Neuronal stem cell (in vitro differentiated cells): ENCODE results near the gene POP4. TPM values are rescaled to one million over a fixed set of nuclear protein-coding genes. Genes with fewer than 3 reads are reported as not detected.
"Not testable (repeated sequence)": the region's sequence is repeated elsewhere in the genome, so short reads cannot be mapped to it uniquely, and the experiment has no call there.

ENCODE experiments used
- DNase-seq: peaks from one replicate; pipeline ENCODE4 v3.0.0-alpha.2; 2013; ENCODE audit warnings: low spot score
- H2AFZ ChIP-seq: one replicate; pipeline ENCODE4 v1.6.1; 2013; ENCODE audit warnings: mild to moderate bottlenecking, low read length, inconsistent platforms
- H2AK5ac ChIP-seq: 2 replicates; pipeline ENCODE4 v1.6.1; 2013; ENCODE audit warnings: low read depth, mild to moderate bottlenecking, inconsistent platforms, low read length, moderate library complexity, mixed read lengths
- H2BK120ac ChIP-seq: 2 replicates; pipeline ENCODE4 v1.6.1; 2013; ENCODE audit warnings: low read depth, mild to moderate bottlenecking, inconsistent platforms, low read length, moderate library complexity, mixed read lengths
- H2BK12ac ChIP-seq: one replicate; pipeline ENCODE4 v1.6.1; 2013; ENCODE audit warnings: low read length, inconsistent platforms
- H2BK15ac ChIP-seq: 2 replicates; pipeline ENCODE4 v1.6.1; 2013; ENCODE audit warnings: mild to moderate bottlenecking, low read length, inconsistent platforms, mixed read lengths
- H2BK5ac ChIP-seq: one replicate; pipeline ENCODE4 v1.6.1; 2013; ENCODE audit warnings: inconsistent platforms, mild to moderate bottlenecking, low read length, moderate library complexity
- H3K14ac ChIP-seq: one replicate; pipeline ENCODE4 v1.6.1; 2013; ENCODE audit warnings: low read length, inconsistent platforms
- H3K18ac ChIP-seq: 2 replicates; pipeline ENCODE4 v1.6.1; 2013; ENCODE audit warnings: low read length, inconsistent platforms
- H3K23ac ChIP-seq: 2 replicates; pipeline ENCODE4 v1.6.1; 2013; ENCODE audit warnings: low read depth, mild to moderate bottlenecking, mixed read lengths, low read length, inconsistent platforms; ENCODE audit not compliant: poor library complexity
- H3K27ac ChIP-seq: replicated peaks from 3 replicates; pipeline ENCODE4 v1.5.1; 2013; ENCODE audit warnings: low read length, inconsistent platforms
- H3K27me3 ChIP-seq, 3 experiments: 2 replicates each; pipeline ENCODE4 v1.6.1; 2013; ENCODE audit warnings: low read length in 3 of 3, mild to moderate bottlenecking in 2 of 3, inconsistent platforms in 1 of 3, low read depth in 1 of 3, mixed read lengths in 1 of 3, moderate library complexity in 1 of 3; ENCODE audit not compliant: control insufficient read depth in 3 of 3, insufficient read depth in 3 of 3
- H3K36me3 ChIP-seq, 2 donors: replicated peaks in 1 of 2; 2 replicates each; pipeline ENCODE4 v1.6.1; 2013; ENCODE audit warnings: low read length in 2 of 2; ENCODE audit not compliant: control insufficient read depth in 2 of 2, insufficient read depth in 2 of 2
- H3K4ac ChIP-seq: 2 replicates; pipeline ENCODE4 v1.6.1; 2013; ENCODE audit warnings: inconsistent platforms, mild to moderate bottlenecking, low read length, moderate library complexity
- H3K4me1 ChIP-seq, 2 donors: 1 replicate in 1 of 2; 2 replicates in 1 of 2; pipeline ENCODE4 v1.6.1; 2013; ENCODE audit warnings: low read length in 2 of 2, low read depth in 1 of 2; ENCODE audit not compliant: control insufficient read depth in 2 of 2, insufficient read depth in 1 of 2
- H3K4me2 ChIP-seq: one replicate; pipeline ENCODE4 v1.6.1; 2013; ENCODE audit warnings: mild to moderate bottlenecking, low read length, inconsistent platforms; ENCODE audit not compliant: insufficient read depth, poor library complexity, severe bottlenecking
- H3K4me3 ChIP-seq, 2 donors: 2 replicates each; pipeline ENCODE4 v1.5.1; 2013; ENCODE audit warnings: low read length in 2 of 2, mild to moderate bottlenecking in 2 of 2, inconsistent platforms in 1 of 2, moderate library complexity in 1 of 2
- H3K79me1 ChIP-seq: one replicate; pipeline ENCODE4 v1.6.1; 2013; ENCODE audit warnings: low read depth, mild to moderate bottlenecking, inconsistent platforms, low read length, moderate library complexity
- H3K9ac ChIP-seq: one replicate; pipeline ENCODE4 v1.6.1; 2013; ENCODE audit warnings: mild to moderate bottlenecking, low read depth, low read length, inconsistent platforms; ENCODE audit not compliant: poor library complexity
- H3K9me3 ChIP-seq, 2 donors: replicated peaks in 1 of 2; 2 replicates each; pipeline versions ENCODE3 to v1.6.1; 2013; ENCODE audit warnings: low read length in 2 of 2, mild to moderate bottlenecking in 2 of 2, inconsistent platforms in 1 of 2, low read depth in 1 of 2, mixed read lengths in 1 of 2, moderate library complexity in 1 of 2; ENCODE audit not compliant: control insufficient read depth in 2 of 2, insufficient read depth in 1 of 2
- H4K8ac ChIP-seq: one replicate; pipeline ENCODE4 v1.6.1; 2013; ENCODE audit warnings: low read depth, mild to moderate bottlenecking, inconsistent platforms, low read length, moderate library complexity
- H4K91ac ChIP-seq: one replicate; pipeline ENCODE4 v1.6.1; 2013; ENCODE audit warnings: low read length, low read depth, mild to moderate bottlenecking, inconsistent platforms; ENCODE audit not compliant: poor library complexity
- WGBS, 2 donors: extraction: QIAGEN DNeasy Blood & Tissue Kit; methylation state at CpG; one replicate each; pipeline ENCODE4 v1.1.7; 2013; ENCODE audit warnings: missing lambda C conversion rate in 2 of 2, mixed read lengths in 1 of 2; ENCODE audit not compliant: insufficient read length in 2 of 2, insufficient replicate concordance in 1 of 2; ENCODE audit errors: extremely low coverage in 2 of 2; 5-methylcytosine and 5-hydroxymethylcytosine counted together
- polyA plus RNA-seq, 2 experiments: library from polyadenylated mRNA; stranded (reverse); fragments of 200-250 nt; gene quantifications; one replicate each; pipeline ENCODE4 v1.2.3, GENCODE V29; 2013

The POP4 gene, protein sequence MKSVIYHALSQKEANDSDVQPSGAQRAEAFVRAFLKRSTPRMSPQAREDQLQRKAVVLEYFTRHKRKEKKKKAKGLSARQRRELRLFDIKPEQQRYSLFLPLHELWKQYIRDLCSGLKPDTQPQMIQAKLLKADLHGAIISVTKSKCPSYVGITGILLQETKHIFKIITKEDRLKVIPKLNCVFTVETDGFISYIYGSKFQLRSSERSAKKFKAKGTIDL
- 56.9 TPM for polyA plus RNA-seq (2013, experiment 1 of 2)
- polyA plus RNA-seq (2013, experiment 2 of 2) = 56.6 TPM

DNA sequence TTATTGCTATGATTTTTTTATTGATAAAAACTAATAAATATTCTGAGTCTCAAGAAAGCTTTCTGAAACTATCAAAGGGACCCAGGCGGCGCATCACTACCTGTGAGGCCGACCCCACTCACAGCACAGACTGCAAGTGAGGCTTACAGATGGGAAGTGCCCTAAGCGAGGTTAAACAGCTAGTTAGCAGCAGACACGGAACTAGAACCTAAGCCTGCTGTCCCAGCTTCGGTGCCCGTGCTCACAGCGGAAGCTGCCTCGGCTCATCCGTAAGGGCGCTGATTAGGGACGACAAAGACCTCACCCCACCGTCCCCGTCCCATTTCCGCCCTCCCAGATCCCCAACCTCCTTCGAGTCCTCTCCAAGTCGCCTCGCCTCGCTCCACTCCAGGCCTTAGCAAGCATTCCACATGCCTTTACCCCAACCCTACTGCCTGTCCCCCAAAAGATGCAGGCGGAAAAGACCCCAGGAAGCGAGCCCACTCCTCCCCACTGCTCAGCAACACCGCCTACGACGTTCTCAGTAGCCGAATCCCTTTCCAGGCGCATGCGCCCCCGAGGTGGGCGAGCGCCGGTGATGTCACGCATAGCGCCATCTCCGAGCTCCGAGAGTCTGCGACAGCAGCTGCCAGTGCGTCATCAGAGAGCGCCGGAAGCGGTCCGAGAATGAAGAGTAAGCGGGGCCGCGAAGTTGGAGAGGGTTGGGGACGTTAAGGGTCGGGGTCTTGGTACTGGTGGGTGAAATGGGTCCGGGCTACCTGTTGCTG lies at the start of gene POP4:
Gene POP4 (plus strand): TSS at position 631 of the 767 bp plus-strand sequence. CDS start 36 bp downstream, at position 667.
- Histone ChIP-seq H2AFZ (peak within 1 kb of the TSS; percentile 84), H3K36me3 (peaks cover 2 to 19% of the 10 kb centered on the region in 2 donors)

DNA sequence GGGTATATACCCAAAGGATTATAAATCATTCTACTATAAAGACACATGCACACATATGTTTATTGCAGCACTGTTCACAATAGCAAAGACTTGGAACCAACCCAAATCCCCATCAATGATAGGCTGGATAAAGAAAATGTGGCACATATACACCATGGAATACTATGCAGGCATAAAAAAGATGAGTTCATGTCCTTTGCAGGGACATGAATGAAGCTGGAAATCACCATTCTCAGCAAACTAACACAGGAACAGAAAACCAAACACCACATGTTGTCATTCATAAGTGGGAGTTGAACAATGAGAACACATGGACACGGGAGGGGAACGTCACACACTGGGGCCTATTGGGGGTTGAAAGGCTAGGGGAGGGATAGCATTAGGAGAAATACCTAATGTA lies 47.0 kb upstream of the POP4 start:
- H3K23ac ChIP-seq, H2BK5ac ChIP-seq, H2BK15ac ChIP-seq, H2BK120ac ChIP-seq, H3K4ac ChIP-seq, H3K4me1 ChIP-seq, H4K91ac ChIP-seq, H2AK5ac ChIP-seq, H3K4me3 ChIP-seq, H4K8ac ChIP-seq, H3K18ac ChIP-seq, H2AFZ ChIP-seq, H3K27ac ChIP-seq, H2BK12ac ChIP-seq, DNase-seq, H3K4me2 ChIP-seq, H3K9me3 ChIP-seq, H3K79me1 ChIP-seq, H3K9ac ChIP-seq, H3K14ac ChIP-seq, H3K36me3 ChIP-seq: not testable (repeated sequence)
- no CpG with 5 or more reads among the region's 2 CpGs for WGBS, 2 donors
- peaks cover 0 to 12% (median 0%) of the 10 kb centered on the region in 3 experiments for H3K27me3 ChIP-seq

More for the DNA sequence above, at the start of gene POP4:
- H3K4ac ChIP-seq = no peak within 1 kb of the TSS
- H3K27ac ChIP-seq = peak within 1 kb of the TSS; percentile 68
- peak within 1 kb of the TSS; percentile 49 for H3K14ac ChIP-seq
- peak within 1 kb of the TSS; percentile 85 to 89 for H3K4me3 ChIP-seq
- H3K23ac ChIP-seq = peak within 1 kb of the TSS; percentile 97
- H2BK12ac ChIP-seq = no peak within 1 kb of the TSS
- H2BK5ac ChIP-seq = peak within 1 kb of the TSS; percentile 80
- peak within 1 kb of the TSS; percentile 29 for H2BK120ac ChIP-seq
- no peak within 1 kb of the TSS for H4K91ac ChIP-seq
- WGBS, 2 donors = no CpG with 5 or more reads among the region's 47 CpGs
- no peak within 1 kb of the TSS for H4K8ac ChIP-seq
- peaks cover 4% of the 10 kb centered on the region for H3K79me1 ChIP-seq
- H3K4me2 ChIP-seq = peak within 1 kb of the TSS; percentile 94
- H2BK15ac ChIP-seq = no peak within 1 kb of the TSS
- peak within 1 kb of the TSS; percentile 94 for H3K18ac ChIP-seq
- no peaks in the 10 kb centered on the region for H3K9me3 ChIP-seq
- H2AK5ac ChIP-seq = peak within 1 kb of the TSS; percentile 34
- no peaks in the 10 kb centered on the region for H3K27me3 ChIP-seq
- DNase-seq = peak; percentile 95
- H3K9ac ChIP-seq = peak within 1 kb of the TSS; percentile 95
- H3K4me1 ChIP-seq = peaks cover 2 to 4% of the 10 kb centered on the region in 2 donors

DNA sequence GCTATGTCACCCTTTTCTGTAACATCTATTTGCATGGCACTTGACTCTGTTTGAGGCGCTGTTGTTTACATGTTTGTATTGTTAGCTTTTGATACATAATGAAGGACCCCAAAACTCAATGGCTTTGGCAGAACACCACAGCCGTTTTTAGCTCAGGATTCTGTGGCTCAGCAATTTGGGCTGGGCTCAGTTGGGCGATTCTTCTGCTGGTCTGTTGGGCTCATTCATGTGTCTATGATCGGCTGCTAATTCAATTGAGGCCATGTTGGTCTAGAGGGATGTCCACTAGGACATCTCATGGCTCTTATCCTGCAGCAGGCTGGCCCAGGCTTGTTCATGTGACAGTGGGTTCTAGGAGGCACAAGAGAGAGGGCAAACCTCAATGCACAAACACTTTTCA lies 46.3 kb upstream of the POP4 start:
- no peaks in the 10 kb centered on the region for H3K79me1 ChIP-seq
- H2AK5ac ChIP-seq = no peak overlapping the region
- H3K9ac ChIP-seq = no peak overlapping the region
- H3K18ac ChIP-seq = no peak overlapping the region
- no peak overlapping the region for H3K4me3 ChIP-seq
- no peak overlapping the region for H3K4ac ChIP-seq
- peaks cover 0 to 4% of the 10 kb centered on the region in 2 donors for H3K9me3 ChIP-seq
- H3K27me3 ChIP-seq = peaks cover 0 to 16% (median 0%) of the 10 kb centered on the region in 3 experiments
- H2BK5ac ChIP-seq = no peak overlapping the region
- H2BK120ac ChIP-seq = no peak overlapping the region
- no peaks in the 10 kb centered on the region for H3K36me3 ChIP-seq
- peaks cover 0 to 2% of the 10 kb centered on the region in 2 donors for H3K4me1 ChIP-seq
- no peak overlapping the region for H3K27ac ChIP-seq
- H4K8ac ChIP-seq = no peak overlapping the region
- no peak overlapping the region for H2BK12ac ChIP-seq
- no peak overlapping the region for H4K91ac ChIP-seq
- H2BK15ac ChIP-seq = no peak overlapping the region
- no CpG with 5 or more reads among the region's 4 CpGs for WGBS, 2 donors
- no peak overlapping the region for H3K4me2 ChIP-seq
- no peak overlapping the region for H3K14ac ChIP-seq
- H3K23ac ChIP-seq = no peak overlapping the region
- no peak overlapping the region for H2AFZ ChIP-seq
- DNase-seq = no peak
